Panc1 (cell line): ENCODE data around the gene ACTL6B.

Source experiments
- CTCF ChIP-seq: fragments of 450-650 bp; IDR thresholded peaks from 2 replicates; pipeline ENCODE4 v1.5.1; 2017; ENCODE audit warnings: mild to moderate bottlenecking
- POLR2AphosphoS5 ChIP-seq: IDR thresholded peaks from 2 replicates; pipeline ENCODE4 v1.6.1; 2012; ENCODE audit warnings: mild to moderate bottlenecking, low read depth, low read length, moderate library complexity
- TCF7L2 ChIP-seq: IDR thresholded peaks from 2 replicates; pipeline ENCODE4 v1.6.1; 2011; ENCODE audit warnings: mild to moderate bottlenecking, low read depth, low read length, inconsistent platforms

- TF ChIP-seq CTCF (no peak), TCF7L2 (no peak), POLR2AphosphoS5 (no peak; the same call in 1 of the 2 replicates)
Observed at GRCh38 chr7:100678291-100678984, 22.2 kb upstream of the ACTL6B start.
